ENCODE data around the gene FERMT2.

DNA sequence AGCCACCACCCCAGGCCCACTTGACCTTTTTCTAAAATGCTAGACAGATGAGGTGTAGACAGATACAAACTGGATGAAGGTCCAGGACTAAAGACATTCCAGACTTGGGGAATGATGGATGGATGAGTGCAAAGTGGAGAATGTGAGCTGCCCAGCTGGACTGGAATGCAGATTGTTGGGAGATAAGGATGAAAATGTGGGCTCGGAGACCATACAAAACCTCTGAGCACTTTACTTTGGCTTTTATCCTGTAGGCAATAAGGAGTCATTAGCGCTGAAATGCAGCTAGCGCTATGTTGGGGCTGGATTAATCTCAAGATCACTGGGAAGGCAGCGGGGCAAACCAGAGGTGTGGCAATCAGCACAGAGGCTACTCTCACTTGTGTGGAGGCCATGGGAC lies 94.7 kb downstream of the FERMT2 start:
- TF ChIP-seq, protein P1, sequence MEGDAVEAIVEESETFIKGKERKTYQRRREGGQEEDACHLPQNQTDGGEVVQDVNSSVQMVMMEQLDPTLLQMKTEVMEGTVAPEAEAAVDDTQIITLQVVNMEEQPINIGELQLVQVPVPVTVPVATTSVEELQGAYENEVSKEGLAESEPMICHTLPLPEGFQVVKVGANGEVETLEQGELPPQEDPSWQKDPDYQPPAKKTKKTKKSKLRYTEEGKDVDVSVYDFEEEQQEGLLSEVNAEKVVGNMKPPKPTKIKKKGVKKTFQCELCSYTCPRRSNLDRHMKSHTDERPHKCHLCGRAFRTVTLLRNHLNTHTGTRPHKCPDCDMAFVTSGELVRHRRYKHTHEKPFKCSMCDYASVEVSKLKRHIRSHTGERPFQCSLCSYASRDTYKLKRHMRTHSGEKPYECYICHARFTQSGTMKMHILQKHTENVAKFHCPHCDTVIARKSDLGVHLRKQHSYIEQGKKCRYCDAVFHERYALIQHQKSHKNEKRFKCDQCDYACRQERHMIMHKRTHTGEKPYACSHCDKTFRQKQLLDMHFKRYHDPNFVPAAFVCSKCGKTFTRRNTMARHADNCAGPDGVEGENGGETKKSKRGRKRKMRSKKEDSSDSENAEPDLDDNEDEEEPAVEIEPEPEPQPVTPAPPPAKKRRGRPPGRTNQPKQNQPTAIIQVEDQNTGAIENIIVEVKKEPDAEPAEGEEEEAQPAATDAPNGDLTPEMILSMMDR (IDR thresholded peaks at IDR 0.05) = no peak
- no peak for TF ChIP-seq POLR2A (IDR thresholded peaks at IDR 0.05)

Measured in testis (tissue), 2 donors.